ENCODE data around the gene SELENOK.

Gene SELENOK

DNA sequence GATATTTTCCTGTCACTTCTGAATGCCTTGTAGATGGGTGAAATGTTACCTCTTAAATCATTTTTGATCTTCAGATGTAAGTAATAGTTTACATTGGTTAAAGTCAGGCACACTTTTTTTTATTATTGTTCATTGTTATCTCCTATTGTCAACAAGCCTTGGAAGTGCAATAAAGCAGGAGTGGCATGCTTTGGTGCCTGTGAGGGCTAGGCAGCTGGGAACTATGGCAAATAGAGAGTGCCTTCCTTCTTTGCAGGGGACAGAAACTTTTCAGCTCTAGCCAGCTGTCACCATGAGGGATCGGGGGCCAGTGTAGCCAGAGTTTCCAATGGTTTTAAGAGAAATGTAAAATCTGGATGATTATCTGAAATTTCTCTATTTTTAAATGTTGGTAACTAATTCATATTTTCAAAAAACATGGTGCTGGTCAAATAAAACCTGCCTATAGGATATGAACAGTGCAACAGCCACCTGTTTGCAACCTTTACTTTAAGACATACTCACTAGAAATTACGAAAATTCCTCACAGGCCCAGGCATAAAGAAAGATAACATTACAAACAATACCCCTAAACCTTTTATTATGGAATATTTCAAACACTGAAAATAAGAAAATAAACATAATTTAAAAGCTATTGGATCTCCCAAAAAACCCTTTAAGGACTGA is 9.1 kb upstream of the SELENOK start:
- no peak for DNase-seq (ENCODE audit: low spot score)
- TF ChIP-seq, protein P1, sequence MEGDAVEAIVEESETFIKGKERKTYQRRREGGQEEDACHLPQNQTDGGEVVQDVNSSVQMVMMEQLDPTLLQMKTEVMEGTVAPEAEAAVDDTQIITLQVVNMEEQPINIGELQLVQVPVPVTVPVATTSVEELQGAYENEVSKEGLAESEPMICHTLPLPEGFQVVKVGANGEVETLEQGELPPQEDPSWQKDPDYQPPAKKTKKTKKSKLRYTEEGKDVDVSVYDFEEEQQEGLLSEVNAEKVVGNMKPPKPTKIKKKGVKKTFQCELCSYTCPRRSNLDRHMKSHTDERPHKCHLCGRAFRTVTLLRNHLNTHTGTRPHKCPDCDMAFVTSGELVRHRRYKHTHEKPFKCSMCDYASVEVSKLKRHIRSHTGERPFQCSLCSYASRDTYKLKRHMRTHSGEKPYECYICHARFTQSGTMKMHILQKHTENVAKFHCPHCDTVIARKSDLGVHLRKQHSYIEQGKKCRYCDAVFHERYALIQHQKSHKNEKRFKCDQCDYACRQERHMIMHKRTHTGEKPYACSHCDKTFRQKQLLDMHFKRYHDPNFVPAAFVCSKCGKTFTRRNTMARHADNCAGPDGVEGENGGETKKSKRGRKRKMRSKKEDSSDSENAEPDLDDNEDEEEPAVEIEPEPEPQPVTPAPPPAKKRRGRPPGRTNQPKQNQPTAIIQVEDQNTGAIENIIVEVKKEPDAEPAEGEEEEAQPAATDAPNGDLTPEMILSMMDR (IDR thresholded peaks at IDR 0.05), result no peak
- Histone ChIP-seq H3K4me3 (no peak overlapping the region), H3K27ac (no peak overlapping the region)

DNA sequence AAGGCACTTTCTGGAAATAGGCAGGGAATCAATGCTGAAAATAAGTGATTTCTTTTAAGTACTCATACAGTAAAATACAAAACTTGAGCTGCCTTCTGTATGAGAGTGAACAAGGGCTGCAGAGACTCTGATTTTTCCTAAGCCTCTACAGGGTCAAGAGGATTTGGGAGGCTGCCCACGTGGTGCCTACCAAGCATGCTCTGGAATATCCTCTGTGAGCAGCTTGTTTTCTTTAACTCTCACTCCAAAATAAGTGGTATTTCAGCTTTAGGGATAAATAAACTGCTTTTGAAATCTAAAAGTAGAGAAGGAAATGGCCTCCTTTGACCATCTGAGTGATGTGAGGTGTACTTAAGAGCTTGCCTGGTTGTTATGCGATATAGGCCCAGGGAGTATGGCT is 8.1 kb upstream of the SELENOK start:
- no peak overlapping the region for H3K27ac ChIP-seq
- DNase-seq (ENCODE audit: low spot score), result no peak
- TF ChIP-seq, protein P1 (IDR thresholded peaks at IDR 0.05), result no peak
- no peak overlapping the region for H3K4me3 ChIP-seq

DNA sequence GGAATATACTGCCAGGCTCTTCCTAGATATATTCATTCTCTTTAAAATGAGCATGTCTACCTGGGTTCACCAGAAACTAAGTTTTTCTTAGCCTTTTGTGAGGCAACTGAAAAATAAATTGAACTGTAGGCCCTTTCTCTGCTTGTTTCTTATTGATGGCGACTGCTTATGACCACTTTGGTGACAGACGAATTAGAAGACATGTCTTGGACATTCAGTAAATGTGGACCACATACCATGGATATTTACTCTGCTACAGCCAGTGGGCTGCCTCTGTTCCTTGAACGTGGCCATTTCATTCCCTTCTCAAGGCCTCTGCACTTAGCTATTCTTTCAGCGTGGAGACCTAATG is 603 bp upstream of the SELENOK start:
- TF ChIP-seq, protein P1 (IDR thresholded peaks at IDR 0.05), result no peak
- Histone ChIP-seq H3K27ac (peak overlapping the region; percentile 79 to 90), H3K4me3 (peak overlapping the region; percentile 78)
- DNase-seq (ENCODE audit: low spot score), result no peak

DNA sequence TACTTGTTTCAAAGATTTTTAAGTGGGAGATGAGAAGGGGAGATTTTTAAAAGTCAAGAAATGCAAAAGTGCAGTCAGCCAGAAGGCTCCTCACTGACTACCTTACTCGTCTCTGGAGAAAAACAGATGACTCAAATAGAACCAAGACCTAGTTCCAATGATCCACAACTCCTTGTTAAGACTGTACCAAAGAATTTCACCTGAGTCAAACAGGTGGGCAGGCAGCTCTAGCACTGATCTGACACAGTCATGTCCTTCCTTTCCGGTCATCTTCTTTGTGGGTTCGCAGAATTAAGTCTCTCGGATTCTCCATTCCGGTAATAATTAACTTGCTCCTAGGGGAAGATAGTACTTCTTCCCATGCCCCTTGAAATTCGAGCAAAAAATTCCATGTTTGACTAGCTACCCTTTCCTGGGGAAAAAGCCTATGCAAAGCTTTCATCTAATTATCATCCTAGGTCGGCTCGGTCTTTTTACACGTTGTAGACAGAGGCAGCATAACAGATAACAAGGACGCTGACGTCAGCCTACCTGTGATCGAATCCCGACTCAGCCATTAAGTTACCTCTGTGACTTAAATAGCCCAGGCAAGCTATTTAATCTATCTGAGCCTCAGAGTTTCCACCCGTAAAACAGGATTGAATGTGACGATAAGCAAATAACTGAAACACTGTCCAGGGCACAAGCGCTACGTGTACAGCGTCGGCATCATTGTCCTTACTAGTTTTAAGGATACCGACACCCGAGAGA is 758 bp downstream of the SELENOK start:
- peak; percentile 72 for DNase-seq (ENCODE audit: low spot score)
- Histone ChIP-seq H3K4me3 (peak overlapping the region; percentile 78), H3K27ac (peak overlapping the region; percentile 79 to 90)
- TF ChIP-seq, protein P1 (IDR thresholded peaks at IDR 0.05), result no peak

DNA sequence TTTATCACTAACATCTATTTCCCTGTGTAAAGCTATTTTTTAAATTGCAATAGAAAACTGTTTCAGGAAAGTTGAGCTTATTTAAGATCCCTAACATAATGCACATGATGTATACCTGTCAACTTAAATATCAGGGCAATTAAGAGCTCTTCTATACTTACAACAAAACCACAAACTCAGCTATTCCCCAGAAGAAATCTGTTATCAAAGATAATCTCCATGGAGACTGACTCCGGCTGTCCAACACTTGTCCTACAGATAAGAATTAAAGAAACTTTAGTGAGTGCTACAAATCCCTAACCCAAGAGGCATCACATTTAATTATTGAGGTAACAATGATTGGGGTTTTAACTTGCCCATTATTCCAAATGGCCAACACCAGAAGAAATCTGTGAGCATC is 3.4 kb downstream of the SELENOK start:
- H3K27ac ChIP-seq, result no peak overlapping the region
- H3K4me3 ChIP-seq, result no peak overlapping the region
- TF ChIP-seq, protein P1 (IDR thresholded peaks at IDR 0.05), result no peak
- DNase-seq (ENCODE audit: low spot score), result no peak

DNA sequence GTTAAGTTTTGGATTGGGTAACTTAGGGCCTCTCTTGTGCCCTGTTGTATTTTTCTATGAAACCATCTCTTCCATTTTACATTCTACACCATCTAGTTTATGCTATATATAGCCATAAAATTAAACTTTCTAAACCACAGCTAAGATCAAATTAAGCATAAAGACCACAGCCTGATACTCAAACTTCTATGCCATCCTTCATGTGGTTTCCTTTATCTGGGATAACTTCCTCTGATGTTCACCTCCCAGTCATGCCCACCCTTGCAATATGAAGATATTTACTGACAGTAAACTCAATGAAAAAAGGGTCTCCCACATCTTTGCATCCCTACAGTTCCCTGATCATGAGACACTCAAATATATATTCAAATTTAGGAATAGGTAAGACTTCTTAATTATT is 4.2 kb downstream of the SELENOK start:
- TF ChIP-seq, protein P1 (IDR thresholded peaks at IDR 0.05), result no peak
- Histone ChIP-seq H3K27ac (no peak overlapping the region), H3K4me3 (no peak overlapping the region)
- DNase-seq (ENCODE audit: low spot score), result no peak

DNA sequence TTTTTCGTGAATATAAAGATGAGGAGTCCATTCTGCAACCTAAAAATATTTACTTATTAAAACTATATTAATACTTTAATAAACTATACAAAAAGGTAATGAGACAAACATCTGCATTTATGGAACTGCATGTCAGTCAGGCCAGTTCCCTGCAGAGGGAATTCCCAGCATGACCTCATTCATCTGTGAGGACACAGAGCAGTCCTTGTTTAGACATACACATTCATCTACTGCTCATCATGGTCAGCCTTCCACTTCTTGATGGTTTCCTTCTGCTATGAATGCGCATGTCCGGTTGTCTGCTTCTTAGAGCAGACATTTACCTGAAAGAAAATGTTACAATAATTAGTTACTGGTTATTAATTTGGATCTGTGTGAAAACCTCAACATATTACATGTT is 6.4 kb downstream of the SELENOK start:
- DNase-seq (ENCODE audit: low spot score), result no peak
- Histone ChIP-seq H3K27ac (no peak overlapping the region), H3K4me3 (no peak overlapping the region)
- TF ChIP-seq, protein P1 (IDR thresholded peaks at IDR 0.05), result no peak

Measured in coronary artery (tissue), 2 donors.